ENCODE results near the gene DHX40.
"Not testable (repeated sequence)": the region's sequence is repeated elsewhere in the genome, so short reads cannot be mapped to it uniquely, and the experiment has no call there.

The DHX40 gene

DNA sequence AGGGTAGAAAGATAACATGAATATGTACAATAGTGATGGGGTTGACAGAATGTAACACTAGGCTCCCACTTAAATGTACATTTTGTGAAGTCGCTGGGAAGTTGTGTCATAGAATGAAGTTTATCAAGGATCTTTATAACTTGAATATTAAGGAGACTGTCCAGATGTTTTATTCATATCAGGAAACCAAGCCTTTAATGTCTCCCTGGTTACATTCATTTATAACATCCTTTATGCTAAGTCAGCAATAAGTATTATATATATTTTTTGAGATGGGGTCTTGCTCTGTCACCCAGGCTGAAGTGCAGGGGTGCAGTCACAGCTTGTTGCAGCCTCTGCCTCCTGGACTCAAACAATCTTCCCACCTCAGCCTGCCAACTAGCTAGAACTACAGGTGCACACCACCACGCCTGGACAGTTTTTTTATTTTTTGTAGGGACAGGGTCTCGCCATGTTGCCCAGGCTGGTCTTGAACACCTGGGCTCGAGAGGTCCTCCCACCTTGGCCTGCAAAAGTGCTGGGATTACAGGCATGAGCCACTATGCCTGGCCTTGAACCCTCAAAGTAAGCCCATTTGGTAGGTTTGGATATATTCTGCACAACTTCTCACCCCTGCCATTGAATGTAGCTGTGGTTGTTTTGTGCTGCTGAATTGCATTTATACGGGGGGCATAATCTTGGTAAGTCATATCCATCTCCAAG, 68.4 kb downstream of the DHX40 start:
- no peak for DNase-seq

DNA sequence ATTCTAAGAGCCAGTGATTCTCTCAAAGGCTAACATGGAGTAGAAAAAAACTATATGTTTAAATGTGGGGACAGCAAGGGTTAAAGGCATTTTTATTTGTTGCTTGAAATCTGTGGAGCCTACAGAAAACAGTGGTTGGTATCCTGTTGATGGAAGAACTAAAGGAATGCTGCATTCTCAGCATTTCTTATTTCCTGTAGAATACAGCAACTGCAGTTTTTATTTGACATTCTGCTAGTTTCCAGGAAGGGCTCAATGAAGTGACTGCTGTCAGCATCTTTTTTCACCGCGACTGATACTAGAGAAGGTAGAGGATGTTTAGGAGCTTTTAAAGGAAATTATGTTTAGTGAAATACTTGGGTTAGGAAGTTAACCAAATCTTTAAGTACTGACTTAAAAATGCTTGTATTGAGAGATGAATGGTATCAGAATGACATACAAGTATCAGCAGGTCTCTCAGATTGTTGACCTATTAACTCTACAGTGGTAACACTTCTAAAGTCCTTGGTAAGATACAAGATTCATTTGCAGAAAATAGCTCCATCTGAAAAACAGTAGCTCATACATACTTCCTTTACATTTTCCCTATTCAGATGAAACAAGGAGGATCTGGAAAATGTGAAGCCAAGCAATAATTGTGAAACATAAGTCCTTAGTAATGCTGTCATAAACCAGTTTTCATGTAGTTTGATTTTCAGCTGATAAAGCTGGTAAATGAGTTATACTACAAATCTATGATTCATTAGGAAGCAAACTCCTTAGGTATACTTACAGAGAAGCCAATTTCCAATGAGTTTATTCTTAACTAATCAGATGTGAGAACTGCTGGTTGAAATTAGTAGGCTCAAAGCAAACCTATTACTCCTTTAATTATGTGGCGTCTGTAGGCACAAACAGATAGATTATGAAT, 69.5 kb downstream of the DHX40 start:
- DNase-seq: no peak

DNA sequence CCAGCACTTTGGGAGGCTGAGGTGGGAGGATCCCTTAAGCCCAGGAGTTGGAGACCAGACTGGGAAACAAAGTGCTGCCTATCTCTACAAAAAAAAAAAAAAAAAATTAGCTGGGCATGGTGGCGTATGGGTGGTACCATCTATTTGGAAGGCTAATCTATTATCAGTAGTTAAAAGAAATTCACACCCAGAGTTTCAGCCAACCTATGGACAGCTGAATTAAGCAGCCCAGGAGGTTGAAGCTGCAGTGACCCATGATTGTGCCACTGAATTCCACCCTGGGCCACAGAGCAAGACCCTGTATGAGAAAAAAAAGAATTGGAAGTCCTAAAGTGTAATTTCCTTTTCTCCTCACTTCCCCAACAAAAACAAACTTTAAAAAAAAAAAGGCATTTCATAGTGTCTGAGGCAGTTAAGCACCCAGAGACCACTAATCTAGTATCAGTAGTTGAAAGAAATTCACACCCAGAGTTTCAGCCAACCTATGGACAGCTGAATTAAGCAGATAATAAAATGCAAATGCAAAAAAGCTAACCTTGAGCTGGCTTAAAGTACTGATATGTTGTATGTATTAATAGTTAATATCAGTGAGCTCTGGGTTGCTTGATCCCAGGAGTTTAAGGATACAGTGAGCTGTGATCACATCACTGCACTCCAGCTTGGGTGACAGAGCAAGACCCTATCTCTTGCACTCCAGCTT, 72.4 kb downstream of the DHX40 start:
- no peak for DNase-seq

DNA sequence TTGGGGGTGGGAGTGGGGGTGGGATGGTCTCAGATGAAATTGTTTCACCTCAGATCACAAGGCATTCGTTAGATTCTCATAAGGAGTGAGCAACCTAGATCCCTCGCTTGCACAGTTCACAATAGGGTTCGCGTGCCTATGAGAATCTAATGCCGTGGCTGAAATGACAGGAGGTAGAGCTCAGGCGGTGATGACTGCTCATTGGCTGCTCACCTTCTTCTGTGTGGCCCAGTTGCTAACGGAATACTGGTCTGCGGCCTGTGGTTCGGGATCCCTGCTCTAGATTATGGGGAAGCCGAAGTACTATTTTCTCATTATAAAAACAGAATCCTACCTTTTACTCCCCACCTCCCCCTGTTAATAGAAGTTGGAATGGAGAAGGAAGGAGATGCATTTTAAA, 73.1 kb downstream of the DHX40 start:
- DNase-seq: no peak

DNA sequence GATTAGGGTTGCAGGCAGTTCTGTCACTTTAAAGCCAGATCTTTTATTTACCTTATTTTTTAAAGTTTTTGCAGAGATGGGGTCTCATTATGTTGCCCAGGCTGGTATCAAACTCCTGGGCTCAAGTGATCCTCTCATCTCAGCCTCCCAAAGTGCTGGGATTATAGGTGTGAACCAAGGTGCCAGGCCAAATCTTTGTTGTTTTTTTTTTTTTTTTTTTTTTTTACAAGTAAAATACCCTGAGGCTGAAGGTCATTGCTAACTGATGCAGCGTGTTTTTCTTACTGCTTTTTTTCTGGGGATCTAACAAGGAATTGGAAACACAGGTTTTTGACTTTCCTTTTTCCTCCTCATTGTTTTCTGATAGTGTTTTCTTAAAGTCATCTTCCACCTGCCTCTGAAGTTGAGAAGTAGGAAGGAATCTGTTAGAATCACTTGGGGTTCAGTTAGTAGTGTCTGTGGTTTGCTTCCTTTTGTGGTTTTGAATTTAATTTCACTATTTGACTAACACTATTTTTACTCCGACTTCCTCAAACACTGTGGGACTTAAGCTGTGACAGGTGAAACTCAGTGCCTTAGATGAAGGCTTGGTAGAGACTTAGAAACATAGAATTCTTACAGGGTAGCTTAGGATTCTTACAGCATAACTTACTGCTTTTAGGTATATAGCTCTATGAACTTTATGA, 76.5 kb downstream of the DHX40 start:
- no peak for DNase-seq

DNA sequence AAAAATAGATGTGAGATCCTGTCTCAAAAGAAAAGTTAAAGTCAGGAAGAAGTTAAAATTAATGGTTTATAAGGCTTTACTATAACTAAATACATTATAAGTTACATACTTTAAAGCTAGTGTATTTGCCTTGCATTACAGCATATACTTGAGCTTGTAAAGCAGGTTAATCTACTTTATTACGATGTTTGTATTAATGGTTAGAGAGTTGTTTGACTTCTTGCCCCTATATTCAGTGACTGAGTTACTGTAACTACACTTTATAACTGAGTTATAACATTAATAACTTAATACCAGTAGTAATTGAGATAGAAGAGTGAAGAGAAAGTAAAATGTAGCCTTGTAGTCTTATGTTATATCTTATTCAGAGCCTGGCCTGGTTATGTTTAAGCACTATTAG, 77.2 kb downstream of the DHX40 start:
- DNase-seq: no peak

DNA sequence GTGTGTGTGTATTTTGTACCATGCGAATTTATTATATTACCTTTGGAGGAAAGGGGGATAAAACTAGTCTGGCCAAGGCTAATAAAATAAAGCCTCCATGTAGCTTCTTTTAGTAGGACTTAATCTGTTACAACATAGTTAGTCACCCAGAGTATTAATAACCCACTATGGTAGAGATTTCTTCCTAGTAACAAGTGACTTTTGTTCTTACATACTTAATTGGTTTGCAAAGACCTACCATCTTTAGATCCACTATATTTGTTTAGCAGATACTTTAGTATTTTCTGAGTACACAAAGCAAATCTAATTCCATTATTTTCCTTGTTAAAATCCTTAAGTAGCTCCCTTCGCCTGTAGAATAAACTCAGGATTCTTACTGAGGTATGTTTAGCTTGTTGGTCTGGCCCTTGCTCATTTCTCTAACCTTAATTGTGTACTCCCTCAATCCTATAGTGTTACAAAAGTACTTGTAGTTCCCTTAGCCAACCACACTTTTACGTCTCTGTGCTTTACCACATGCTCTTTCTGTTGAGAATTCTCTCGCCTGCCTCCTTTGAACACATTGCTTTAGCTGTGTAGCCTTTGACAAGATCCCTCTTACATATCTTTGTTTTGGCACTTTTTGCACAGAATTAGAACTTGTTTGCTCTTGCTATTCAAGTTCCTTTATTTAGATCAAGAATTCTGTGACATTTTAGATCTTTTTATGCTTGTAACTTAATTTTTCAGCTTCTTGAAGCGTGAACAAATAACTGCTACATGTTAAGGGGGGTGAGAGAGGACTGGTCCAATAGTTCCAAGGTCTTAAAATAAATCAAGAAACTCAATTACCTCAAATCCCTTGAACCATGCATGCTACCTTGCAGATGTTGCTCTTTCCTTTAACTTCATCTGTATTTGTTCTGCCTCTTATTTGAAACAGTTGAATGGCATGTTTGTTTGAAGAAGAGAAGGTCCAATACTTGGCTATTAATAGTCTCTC, 78.0 kb downstream of the DHX40 start:
- no peak for DNase-seq

DNA sequence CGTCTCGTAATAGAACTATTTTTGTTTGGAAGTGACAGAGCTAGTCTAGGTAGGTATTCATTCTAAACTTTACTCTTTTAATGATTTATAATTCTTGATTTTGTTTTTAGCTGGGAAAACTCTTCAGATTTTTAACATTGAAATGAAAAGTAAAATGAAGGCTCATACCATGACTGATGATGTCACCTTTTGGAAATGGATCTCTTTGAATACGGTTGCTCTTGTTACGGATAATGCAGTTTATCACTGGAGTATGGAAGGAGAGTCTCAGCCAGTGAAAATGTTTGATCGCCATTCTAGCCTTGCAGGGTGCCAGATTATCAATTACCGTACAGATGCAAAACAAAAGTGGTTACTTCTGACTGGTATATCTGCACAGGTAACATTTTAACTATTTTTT, 81.9 kb downstream of the DHX40 start:
- no peak for DNase-seq

DNA sequence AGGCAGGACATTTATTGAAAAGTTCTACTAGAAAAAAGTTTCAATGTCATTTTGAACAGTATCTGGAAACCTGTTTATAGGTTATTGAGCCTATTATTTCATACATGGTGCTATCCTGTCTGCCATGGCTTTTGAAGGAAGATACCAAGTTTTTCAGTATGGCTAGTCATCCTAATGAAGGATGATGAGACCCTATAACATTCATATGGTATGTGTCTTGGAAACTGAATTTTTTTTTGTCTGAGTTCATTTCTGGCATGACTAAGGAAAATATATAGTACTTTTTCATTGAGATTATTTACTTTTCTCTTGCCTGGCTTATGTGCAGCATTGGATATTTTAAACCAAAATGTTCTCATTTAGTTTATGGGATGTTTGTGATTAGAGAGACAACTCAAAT, 84.5 kb downstream of the DHX40 start:
- DNase-seq: no peak

DNA sequence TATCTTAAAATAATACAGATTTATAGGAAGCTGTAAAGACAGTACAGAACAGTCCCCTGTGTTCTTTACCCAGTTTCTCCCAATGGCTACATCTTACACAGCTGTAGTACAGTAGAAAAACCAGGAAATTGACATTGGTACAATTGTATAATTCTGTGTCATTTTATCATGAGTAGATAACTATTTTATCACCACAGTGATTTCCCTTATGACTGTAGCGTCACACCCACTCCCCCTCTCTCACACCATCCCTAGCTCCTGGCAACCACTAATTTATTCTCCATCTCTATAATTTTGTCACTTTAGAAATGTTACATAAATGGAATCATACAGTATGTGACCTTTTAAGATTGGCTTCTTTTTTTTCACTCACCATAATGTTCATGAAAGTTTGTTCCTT, 85.2 kb downstream of the DHX40 start:
- DNase-seq: no peak

DNA sequence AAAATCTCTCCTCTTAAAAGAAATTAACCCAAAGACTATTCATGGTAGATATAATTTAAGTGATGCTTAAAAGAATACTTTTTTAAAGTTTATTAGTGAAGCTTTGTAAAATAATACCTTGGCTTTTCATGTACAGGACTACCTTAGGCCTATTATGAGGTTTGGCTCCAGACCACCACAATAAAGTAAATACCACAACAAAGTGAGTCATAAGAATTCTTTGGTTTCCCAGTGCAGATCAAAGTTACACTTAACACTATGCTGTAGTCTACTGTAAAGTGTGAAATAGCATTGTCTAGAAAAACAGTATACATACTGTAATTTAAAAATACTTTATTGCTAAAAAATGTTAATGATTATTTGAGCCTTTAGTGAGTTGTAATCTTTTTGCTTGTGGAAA, 85.9 kb downstream of the DHX40 start:
- DNase-seq: no peak

DNA sequence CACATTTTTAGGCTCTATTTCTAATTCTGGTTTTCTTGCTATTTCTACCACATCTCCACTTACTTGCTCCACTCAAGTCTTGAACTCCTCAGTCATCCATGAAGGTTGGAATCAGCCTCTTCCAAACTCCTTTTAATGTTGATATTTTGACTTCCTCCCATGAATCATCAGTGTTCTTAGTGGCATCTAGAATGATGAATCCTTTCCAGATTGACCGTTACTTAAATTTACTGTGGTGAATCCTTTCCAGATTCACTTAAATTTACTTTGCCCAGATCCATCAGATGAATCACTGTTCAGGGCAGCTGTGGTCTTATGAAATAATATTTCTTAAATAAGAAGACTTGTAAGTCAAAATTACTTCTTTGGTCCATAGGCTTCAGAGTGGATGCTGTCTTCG, 86.7 kb downstream of the DHX40 start:
- DNase-seq: no peak

DNA sequence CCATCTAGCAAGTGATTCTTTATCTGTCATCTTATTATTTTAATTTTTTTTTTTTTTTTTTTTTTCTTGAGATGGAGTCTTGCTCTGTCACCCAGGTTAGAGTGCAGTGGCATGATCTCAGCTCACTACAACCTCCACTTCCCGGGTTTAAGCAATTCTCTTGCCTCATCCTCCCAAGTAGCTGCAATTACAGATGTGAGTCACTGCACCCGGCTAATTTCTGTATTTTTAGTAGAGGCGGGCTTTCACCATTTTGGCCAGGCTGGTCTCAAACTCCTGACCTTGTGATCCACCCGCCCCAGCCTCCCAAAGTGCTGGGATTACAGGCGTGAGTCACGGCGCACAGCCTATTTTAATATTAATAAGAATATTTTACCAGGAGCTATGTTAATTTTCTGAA, 91.2 kb downstream of the DHX40 start:
- DNase-seq: not testable (repeated sequence)
